Right kidney (tissue), 1 donor: Measurements from ENCODE around the gene MLST8.
"Not testable (repeated sequence)": the region's sequence is repeated elsewhere in the genome, so short reads cannot be mapped to it uniquely, and the experiment has no call there.

ENCODE experiments used
- DNase-seq: peaks from one replicate; pipeline ENCODE4 v3.0.0-alpha.2; 2016

MLST8 gene

DNA sequence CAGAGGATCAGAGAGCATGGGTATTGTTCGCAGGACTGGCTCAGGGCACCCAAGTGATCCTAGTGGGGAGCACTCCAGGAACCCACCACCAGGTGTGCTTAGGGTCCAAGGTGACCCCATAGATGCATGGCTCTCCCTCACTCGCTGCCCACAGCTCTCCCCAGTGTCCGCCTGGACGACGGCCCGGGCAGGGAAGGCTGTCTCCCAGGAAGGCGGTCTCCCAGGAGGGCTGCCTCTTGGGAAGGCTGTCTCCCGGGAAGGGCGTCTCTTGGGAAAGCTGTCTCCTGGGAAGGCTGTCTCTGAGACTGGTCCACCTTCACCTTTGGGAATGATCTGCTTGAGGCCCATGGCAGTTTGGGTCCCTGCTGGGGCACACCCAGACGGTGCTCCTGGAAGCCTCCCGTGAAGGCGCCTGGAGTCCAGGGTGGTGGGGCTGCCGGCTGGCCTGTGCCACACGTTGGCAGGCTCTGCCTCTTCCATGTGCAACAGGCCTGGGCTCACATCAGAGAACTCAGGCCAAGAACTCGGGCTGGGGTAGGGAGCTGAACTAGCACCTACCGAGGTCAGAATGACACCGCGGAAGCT is 41.1 kb downstream of the MLST8 start:
- no peak for DNase-seq

DNA sequence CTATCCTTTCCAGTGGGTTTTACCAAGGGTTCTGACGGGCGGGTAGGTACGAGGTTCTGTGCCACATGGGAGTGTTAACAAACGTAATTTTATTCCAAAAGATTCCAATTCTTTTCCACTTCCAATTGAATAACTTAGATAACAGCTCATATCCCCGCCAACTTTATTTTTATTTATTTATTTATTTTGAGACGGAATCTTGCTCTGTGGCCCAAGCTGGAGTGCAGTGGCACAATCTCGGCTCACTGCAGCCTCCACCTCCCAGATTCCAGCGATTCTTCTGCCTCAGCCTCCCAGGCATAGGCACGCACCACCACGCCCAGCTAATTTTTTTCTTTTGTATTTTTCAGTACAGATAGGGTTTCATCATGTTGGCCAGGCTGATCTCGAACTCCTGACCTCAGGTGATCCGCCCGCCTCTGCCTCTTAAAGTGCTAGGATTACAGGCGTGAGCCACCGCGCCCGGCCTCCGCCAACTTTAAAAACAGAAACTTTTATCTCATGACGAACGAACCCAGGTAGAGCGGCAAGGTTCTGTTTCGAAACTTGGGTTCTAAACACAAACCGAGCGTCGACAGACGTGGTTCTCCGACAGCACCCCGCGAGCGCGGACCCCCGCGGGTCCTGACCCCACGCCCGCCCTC is 45.5 kb downstream of the MLST8 start:
- no peak for DNase-seq

DNA sequence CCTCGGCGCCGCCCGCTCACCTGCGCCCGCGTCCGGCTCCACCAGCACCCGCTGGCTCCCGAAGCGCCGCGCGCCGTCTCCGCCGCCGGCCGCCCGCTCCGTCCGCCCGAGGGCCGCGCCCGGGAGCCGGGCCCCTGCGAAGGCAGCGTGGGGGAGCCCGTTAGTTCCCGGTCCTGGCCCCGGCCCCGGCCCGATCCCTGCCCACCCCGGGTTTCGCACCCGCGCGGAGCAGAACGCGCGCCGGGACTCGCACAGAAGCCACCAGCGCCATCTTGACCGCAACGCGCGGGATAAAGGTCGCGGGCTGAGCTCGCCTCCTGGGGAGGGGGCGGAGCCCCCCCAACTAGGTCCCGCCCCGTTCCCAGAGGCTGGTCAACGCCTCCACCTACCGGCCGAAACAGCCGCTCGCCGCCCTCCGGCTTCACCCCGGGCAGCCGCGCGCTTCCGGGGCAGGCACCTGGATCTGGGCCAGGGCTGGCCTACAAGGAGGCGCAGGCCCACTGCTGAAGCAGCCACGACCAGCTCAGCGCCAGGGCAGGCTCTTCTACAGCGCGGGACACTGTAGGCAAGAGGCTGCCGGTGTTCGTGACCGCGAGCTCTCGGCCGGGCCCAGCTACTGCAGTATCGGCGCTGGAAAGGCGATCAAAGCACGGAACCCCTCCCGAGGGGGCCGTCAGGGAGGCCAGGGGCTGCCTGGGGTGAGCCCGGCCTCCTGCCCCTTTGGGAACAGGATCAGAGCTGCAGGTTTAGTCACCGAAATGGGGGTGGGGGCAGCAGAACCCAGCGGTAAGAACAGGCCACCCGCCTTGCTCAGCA is 46.2 kb downstream of the MLST8 start, which contains the start of gene ECI1:
Gene ECI1 (minus strand): TSS at position 292 of the 816 bp plus-strand sequence. CDS start 21 bp downstream, at position 271.
- peak; percentile 91 for DNase-seq

DNA sequence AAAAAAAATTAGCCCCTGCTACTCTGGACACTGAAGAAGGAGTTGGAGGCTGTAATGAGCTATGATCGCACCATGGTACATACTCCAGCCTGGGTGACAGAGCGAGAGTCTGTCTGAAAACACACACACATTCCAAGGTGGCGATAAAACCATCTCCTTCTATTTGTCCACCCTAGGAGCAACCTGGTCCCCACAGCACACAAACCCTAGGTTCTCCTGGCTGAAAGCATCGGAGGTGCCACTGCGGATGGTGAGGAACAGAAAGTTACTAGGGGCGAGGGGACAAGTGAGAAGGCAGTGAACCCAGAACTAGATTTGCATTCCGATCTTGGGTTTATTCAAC is 47.5 kb downstream of the MLST8 start:
- no peak for DNase-seq

DNA sequence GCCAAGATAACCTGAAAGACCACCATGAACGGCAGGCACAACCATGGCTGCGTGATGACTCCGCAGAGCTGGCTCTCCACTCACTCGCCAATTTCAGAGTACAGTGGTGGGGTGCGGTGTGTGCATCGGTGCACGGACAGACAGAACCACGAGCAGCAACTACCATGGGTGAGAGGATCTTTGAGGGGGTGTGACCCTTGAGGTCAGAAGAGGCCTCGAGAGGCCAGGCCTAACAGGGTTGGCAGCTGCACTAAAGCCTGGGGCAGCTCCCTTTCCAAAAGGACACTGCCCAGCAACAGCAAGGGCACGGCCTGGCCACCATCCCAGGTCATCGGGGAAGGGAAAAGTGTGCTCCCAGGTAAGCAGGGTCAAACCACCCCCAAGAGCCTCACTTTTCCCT is 48.0 kb downstream of the MLST8 start:
- DNase-seq, result no peak

DNA sequence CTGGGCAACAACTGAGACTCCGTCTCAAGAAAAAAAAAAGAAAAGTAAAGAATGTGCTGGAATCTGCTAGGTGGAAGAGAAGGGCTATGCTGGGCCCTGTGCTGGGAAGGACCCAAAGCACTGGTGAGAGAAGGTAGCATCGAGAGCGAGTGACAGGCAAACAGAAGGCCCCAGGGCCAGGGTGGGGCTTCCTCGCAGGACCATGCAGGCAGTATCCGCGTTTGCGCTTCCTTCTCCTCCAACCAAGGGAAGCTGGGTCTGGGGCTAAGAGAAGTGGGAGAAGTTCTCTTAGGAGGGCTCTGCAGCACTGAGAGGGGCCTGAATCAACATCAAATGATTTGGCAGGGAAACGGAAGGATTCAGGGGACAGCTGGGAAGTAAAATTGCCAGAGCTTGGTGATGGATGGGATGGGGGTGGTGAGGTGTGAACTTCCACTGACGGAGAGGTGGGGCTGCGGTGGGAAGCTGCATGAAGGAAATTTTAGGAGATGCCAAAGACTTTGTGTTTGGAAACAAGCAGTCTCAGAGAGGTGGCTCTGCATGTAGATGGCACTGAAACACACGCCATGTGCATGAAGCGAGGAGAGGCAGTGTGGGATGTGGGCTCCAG is 51.4 kb downstream of the MLST8 start:
- no peak for DNase-seq

DNA sequence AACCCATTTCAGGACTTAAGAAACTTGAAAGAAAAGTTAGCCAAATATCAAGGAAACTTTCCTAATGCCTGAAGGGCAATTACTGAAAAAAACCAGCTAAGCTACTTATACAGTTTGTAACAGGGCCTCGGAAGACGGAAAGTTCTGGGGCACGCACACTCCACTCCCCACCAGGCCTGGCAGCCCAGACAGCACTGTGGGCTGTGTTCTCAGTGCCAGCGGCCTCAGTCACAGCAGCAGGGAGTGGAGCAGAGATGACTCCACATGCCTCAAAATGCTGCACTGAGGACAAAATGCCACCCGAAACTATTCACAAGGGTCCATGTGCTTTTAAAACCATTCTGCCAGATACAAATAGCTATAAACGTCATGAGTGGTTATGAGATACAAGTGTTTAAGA is 52.5 kb downstream of the MLST8 start:
- DNase-seq, result no peak

DNA sequence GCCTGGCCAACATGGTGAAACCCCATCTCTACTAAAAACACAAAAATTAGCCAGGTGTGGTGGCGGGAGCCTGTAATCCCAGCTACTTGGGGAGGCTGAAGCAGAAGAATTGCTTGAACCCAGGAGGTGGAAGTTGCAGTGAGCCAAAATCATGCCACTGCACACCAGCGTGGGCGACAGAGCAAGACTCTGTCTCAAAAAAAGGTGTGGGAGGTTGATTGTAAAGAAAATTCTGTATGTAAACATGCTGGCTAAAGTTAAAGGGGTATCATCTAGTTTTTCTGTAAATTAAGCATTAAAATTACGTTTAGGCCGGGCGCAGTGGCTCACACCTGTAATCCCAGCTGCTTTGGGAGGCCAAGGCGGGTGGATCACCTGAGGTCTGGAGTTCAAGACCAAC is 53.3 kb downstream of the MLST8 start:
- not testable (repeated sequence) for DNase-seq
